Measurements from ENCODE around the gene RBFOX2. TPM values are rescaled to one million over a fixed set of nuclear protein-coding genes. Genes with fewer than 3 reads are reported as not detected.

The RBFOX2 gene
- total RNA-seq, 4 donors from 2014 or later: 39.4 to 80.0 (median 52.9) TPM

- Histone ChIP-seq H3K27ac (peak overlapping the region in 1 of 4 donors; percentile 78), H3K9me3 (no peaks in the 10 kb centered on the region), H3K36me3 (no peaks in the 10 kb centered on the region), H3K4me1 (no peaks in the 10 kb centered on the region), H3K4me3 (peak overlapping the region in 1 of 4 donors; percentile 27), H3K27me3 (no peaks in the 10 kb centered on the region)
- DNase-seq: no peak
- TF ChIP-seq, protein P1, sequence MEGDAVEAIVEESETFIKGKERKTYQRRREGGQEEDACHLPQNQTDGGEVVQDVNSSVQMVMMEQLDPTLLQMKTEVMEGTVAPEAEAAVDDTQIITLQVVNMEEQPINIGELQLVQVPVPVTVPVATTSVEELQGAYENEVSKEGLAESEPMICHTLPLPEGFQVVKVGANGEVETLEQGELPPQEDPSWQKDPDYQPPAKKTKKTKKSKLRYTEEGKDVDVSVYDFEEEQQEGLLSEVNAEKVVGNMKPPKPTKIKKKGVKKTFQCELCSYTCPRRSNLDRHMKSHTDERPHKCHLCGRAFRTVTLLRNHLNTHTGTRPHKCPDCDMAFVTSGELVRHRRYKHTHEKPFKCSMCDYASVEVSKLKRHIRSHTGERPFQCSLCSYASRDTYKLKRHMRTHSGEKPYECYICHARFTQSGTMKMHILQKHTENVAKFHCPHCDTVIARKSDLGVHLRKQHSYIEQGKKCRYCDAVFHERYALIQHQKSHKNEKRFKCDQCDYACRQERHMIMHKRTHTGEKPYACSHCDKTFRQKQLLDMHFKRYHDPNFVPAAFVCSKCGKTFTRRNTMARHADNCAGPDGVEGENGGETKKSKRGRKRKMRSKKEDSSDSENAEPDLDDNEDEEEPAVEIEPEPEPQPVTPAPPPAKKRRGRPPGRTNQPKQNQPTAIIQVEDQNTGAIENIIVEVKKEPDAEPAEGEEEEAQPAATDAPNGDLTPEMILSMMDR (IDR thresholded peaks at IDR 0.05): no peak
- TF ChIP-seq POLR2A (IDR thresholded peaks at IDR 0.05): no peak
These were observed 133.5 kb downstream of the RBFOX2 start for GRCh38 chr22:35894937-35895708.

DNA sequence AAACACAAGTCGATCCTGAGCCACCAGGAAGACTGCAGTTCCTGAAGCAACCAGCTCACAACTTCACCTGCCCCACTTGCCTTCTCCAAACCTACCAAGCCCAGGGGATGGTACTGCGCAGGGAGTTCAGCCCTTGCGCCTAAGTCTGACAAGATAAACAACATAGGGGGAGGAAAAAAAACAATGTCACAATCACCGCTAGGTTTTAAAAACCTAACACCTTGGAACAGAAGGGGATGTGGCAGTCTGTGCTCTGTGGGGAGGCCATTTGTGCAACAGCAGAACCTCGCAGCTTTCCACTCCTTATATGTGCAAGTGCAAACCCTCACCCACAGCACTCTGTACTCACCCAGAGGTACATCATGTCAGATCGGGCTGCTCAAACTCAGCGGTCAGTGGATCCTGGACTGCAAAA, 134.2 kb downstream of the RBFOX2 start:
- H3K9me3 ChIP-seq: no peaks in the 10 kb centered on the region
- H3K4me1 ChIP-seq: no peaks in the 10 kb centered on the region
- peak overlapping the region in 1 of 4 donors; percentile 27 for H3K4me3 ChIP-seq
- no peaks in the 10 kb centered on the region for H3K27me3 ChIP-seq
- TF ChIP-seq POLR2A (IDR thresholded peaks at IDR 0.05): no peak
- TF ChIP-seq, protein P1 (IDR thresholded peaks at IDR 0.05): no peak
- DNase-seq: no peak
- no peaks in the 10 kb centered on the region for H3K36me3 ChIP-seq
- H3K27ac ChIP-seq: peak overlapping the region in 1 of 4 donors; percentile 78

- H3K9me3 ChIP-seq: no peaks in the 10 kb centered on the region
- H3K27ac ChIP-seq: peak overlapping the region in 1 of 4 donors; percentile 78
- H3K27me3 ChIP-seq: no peaks in the 10 kb centered on the region
- no peaks in the 10 kb centered on the region for H3K36me3 ChIP-seq
- no peak for DNase-seq
- peak overlapping the region in 1 of 4 donors; percentile 27 for H3K4me3 ChIP-seq
- no peaks in the 10 kb centered on the region for H3K4me1 ChIP-seq
- TF ChIP-seq POLR2A (IDR thresholded peaks at IDR 0.05): no peak
- TF ChIP-seq, protein P1 (IDR thresholded peaks at IDR 0.05): no peak
These were observed 134.9 kb downstream of the RBFOX2 start for GRCh38 chr22:35893698-35894097.

- no peaks in the 10 kb centered on the region for H3K4me1 ChIP-seq
- TF ChIP-seq, protein P1 (IDR thresholded peaks at IDR 0.05): no peak
- TF ChIP-seq POLR2A (IDR thresholded peaks at IDR 0.05): no peak
- no peaks in the 10 kb centered on the region for H3K9me3 ChIP-seq
- no peaks in the 10 kb centered on the region for H3K27me3 ChIP-seq
- peak overlapping the region in 1 of 4 donors; percentile 78 for H3K27ac ChIP-seq
- no peaks in the 10 kb centered on the region for H3K36me3 ChIP-seq
- no peak overlapping the region for H3K4me3 ChIP-seq
- DNase-seq: no peak
These were observed 136.4 kb downstream of the RBFOX2 start for GRCh38 chr22:35892192-35892591.

GRCh38 chr22:35891442-35891841, 137.2 kb downstream of the RBFOX2 start:
- Histone ChIP-seq H3K4me3 (no peak overlapping the region), H3K9me3 (no peaks in the 10 kb centered on the region), H3K27ac (no peak overlapping the region), H3K4me1 (no peaks in the 10 kb centered on the region), H3K36me3 (no peaks in the 10 kb centered on the region), H3K27me3 (no peaks in the 10 kb centered on the region)
- no peak for TF ChIP-seq POLR2A (IDR thresholded peaks at IDR 0.05)
- TF ChIP-seq, protein P1 (IDR thresholded peaks at IDR 0.05): no peak
- DNase-seq: no peak

Measured in Peyer's patch (tissue), 4 donors.